ENCODE results near the gene ATP1A3.

Gene ATP1A3

GRCh38 chr19:41918095-41918494, 75.9 kb downstream of the ATP1A3 start:
- no peak for DNase-seq (ENCODE audit: low read depth in 1 of 2, low spot score in 1 of 2)

- no peak for DNase-seq (ENCODE audit: low read depth in 1 of 2, low spot score in 1 of 2)
These were observed 76.4 kb downstream of the ATP1A3 start for GRCh38 chr19:41917676-41918075.
